Keratinocyte (primary cell): ENCODE measurements around the gene TXNRD1. TPM values are rescaled to one million over a fixed set of nuclear protein-coding genes. Genes with fewer than 3 reads are reported as not detected.

Experiments
- DNase-seq: peaks from one replicate; pipeline ENCODE4 v3.0.0-alpha.2; 2011; ENCODE audit warnings: low read depth, missing footprints, low spot score
- FAIRE-seq: peaks from 2 replicates; lab custom pipeline; 2011; peaks lifted over from hg19 to GRCh38; lab: Jason Lieb, UNC
- H2AFZ ChIP-seq: 2 replicates; pipeline ENCODE4 v1.6.0; 2012; ENCODE audit warnings: low read length, control low read depth, inconsistent platforms; ENCODE audit not compliant: control insufficient read depth
- H3K27ac ChIP-seq: 2 replicates; pipeline ENCODE4 v1.5.1; 2011; ENCODE audit warnings: low read length; ENCODE audit not compliant: control insufficient read depth, insufficient read depth
- H3K27me3 ChIP-seq: 3 replicates; pipeline ENCODE4 v1.6.0; 2011; ENCODE audit warnings: low read length; ENCODE audit not compliant: control insufficient read depth, insufficient read depth; ENCODE audit errors: extremely low read depth
- H3K36me3 ChIP-seq, 2 experiments: 2 replicates in 1 of 2; 3 replicates in 1 of 2; pipeline ENCODE4 v1.5.1; 2011; ENCODE audit warnings: low read length in 2 of 2, mild to moderate bottlenecking in 1 of 2; ENCODE audit not compliant: control insufficient read depth in 2 of 2, insufficient read depth in 2 of 2; ENCODE audit errors: extremely low read depth in 1 of 2
- H3K4me1 ChIP-seq: 3 replicates; pipeline ENCODE4 v1.5.1; 2011; ENCODE audit warnings: low read length; ENCODE audit not compliant: control insufficient read depth, insufficient read depth; ENCODE audit errors: extremely low read depth
- H3K4me2 ChIP-seq: 3 replicates; pipeline ENCODE4 v1.6.0; 2011; ENCODE audit warnings: low read depth, low read length; ENCODE audit not compliant: control insufficient read depth, insufficient read depth; ENCODE audit errors: extremely low read depth
- H3K4me3 ChIP-seq, 3 experiments: fragments of 200-600 bp in 1 of 3; sonication (generic) in 1 of 3; 2 replicates in 2 of 3; 3 replicates in 1 of 3; pipeline ENCODE4 v1.5.1; 2011 to 2016; ENCODE audit warnings: low read length in 3 of 3, mild to moderate bottlenecking in 3 of 3, control low read depth in 2 of 3, inconsistent platforms in 1 of 3, low read depth in 1 of 3, mixed read lengths in 1 of 3, mixed run types in 1 of 3, moderate library complexity in 1 of 3; ENCODE audit not compliant: control insufficient read depth in 2 of 3, insufficient read depth in 2 of 3; ENCODE audit errors: extremely low read depth in 1 of 3
- H3K79me2 ChIP-seq: 2 replicates; pipeline ENCODE4 v1.6.0; 2012; ENCODE audit warnings: low read length; ENCODE audit not compliant: control insufficient read depth, insufficient read depth
- H3K9ac ChIP-seq: 3 replicates; pipeline ENCODE4 v1.6.0; 2011; ENCODE audit warnings: low read length; ENCODE audit not compliant: control insufficient read depth, insufficient read depth; ENCODE audit errors: extremely low read depth
- H3K9me1 ChIP-seq: 3 replicates; pipeline ENCODE4 v1.6.0; 2011; ENCODE audit warnings: low read length; ENCODE audit not compliant: control insufficient read depth, insufficient read depth; ENCODE audit errors: extremely low read depth
- H3K9me3 ChIP-seq: 2 replicates; pipeline ENCODE4 v1.5.1; 2012; ENCODE audit warnings: low read depth, low read length; ENCODE audit not compliant: control insufficient read depth
- H4K20me1 ChIP-seq: 3 replicates; pipeline ENCODE4 v1.6.0; 2011; ENCODE audit warnings: low read length; ENCODE audit not compliant: control insufficient read depth, insufficient read depth; ENCODE audit errors: extremely low read depth
- EZH2 ChIP-seq: IDR thresholded peaks from one replicate; pipeline ENCODE4 v1.6.1; 2012; ENCODE audit warnings: inconsistent platforms, mild to moderate bottlenecking, low read length, moderate library complexity
- dilution Hi-C: fragments of 300-500 bp; cut with MboI; formaldehyde crosslinking; loops from one replicate; pipeline ENCODE4 v1.7.0; 2020; ENCODE audit warnings: low sequenced_read_pairs; ENCODE audit not compliant: extremely low pct_ligation_motif_present
- polyA plus RNA-seq, 5 experiments: library from polyadenylated mRNA; depleted of rRNA in 3 of 5; stranded (reverse) in 3 of 5; stranded (forward) in 1 of 5; unstranded in 1 of 5; fragments of >200 nt; gene quantifications; 1 replicate in 1 of 5; 2 replicates in 3 of 5; 3 replicates in 1 of 5; pipeline versions ENCODE4 v1.2.1 to v1.2.3, GENCODE V29; 2011 to 2012; ENCODE audit warnings: missing spikeins in 2 of 5, low read depth in 1 of 5, low replicate concordance in 1 of 5
- TF ChIP-seq, protein P1 (sequence below), 3 experiments: IDR thresholded peaks in 1 of 3; conservative IDR thresholded peaks in 1 of 3; optimal IDR thresholded peaks in 1 of 3; 2 replicates in 2 of 3; 3 replicates in 1 of 3; pipeline versions ENCODE3 to v1.5.1; 2011; ENCODE audit warnings: low read length in 3 of 3, mild to moderate bottlenecking in 3 of 3, moderate library complexity in 2 of 3, control low read depth in 1 of 3, inconsistent platforms in 1 of 3; ENCODE audit not compliant: insufficient read depth in 2 of 3; ENCODE audit errors: extremely low read depth in 1 of 3

The TXNRD1 gene
- polyA plus RNA-seq, 1 donor (not counting 4 experiments of a cell fraction or from before 2014, with no cell fraction given), result 88.9 TPM

DNA sequence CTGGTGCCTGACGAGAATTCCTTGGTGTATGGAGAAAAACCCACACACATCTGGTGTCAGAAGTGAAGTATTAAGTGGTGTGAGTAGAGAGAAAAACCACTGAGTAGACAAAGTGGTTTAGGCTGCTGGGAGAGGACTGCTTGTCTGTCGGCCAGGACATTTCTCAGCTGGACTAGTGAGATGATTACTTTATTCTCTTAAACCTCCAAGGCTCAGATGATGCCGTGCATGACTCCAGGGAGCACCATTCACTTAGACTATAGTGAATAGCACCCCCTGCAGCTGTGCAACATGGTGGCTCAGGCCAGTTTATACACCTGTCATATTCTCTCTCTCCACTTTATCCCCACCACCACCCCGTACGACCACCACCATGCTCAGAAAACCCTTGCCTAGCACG is 49.1 kb upstream of the TXNRD1 start:
- H3K9me3 ChIP-seq, result no peaks in the 10 kb centered on the region
- FAIRE-seq (no peak), DNase-seq (no peak)
- H3K9ac ChIP-seq, result no peak overlapping the region
- no peaks in the 10 kb centered on the region for H3K9me1 ChIP-seq
- H3K27ac ChIP-seq, result no peak overlapping the region
- no peak overlapping the region for H2AFZ ChIP-seq
- H3K4me1 ChIP-seq, result no peaks in the 10 kb centered on the region
- H3K36me3 ChIP-seq, result no peaks in the 10 kb centered on the region
- no peaks in the 10 kb centered on the region for H4K20me1 ChIP-seq
- TF ChIP-seq EZH2, result no peak
- TF ChIP-seq, protein P1, sequence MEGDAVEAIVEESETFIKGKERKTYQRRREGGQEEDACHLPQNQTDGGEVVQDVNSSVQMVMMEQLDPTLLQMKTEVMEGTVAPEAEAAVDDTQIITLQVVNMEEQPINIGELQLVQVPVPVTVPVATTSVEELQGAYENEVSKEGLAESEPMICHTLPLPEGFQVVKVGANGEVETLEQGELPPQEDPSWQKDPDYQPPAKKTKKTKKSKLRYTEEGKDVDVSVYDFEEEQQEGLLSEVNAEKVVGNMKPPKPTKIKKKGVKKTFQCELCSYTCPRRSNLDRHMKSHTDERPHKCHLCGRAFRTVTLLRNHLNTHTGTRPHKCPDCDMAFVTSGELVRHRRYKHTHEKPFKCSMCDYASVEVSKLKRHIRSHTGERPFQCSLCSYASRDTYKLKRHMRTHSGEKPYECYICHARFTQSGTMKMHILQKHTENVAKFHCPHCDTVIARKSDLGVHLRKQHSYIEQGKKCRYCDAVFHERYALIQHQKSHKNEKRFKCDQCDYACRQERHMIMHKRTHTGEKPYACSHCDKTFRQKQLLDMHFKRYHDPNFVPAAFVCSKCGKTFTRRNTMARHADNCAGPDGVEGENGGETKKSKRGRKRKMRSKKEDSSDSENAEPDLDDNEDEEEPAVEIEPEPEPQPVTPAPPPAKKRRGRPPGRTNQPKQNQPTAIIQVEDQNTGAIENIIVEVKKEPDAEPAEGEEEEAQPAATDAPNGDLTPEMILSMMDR (optimal IDR thresholded peaks at IDR 0.05 in 1 of 3, IDR thresholded peaks at IDR 0.05 in 1 of 3, conservative IDR thresholded peaks at IDR 0.05 in 1 of 3; ENCODE audit: extremely low read depth in 1 of 3, insufficient read depth in 2 of 3, low read length in 3 of 3), result no peak
- dilution Hi-C loops, result no loop called here
- H3K4me2 ChIP-seq, result no peak overlapping the region
- H3K79me2 ChIP-seq, result no peaks in the 10 kb centered on the region
- H3K27me3 ChIP-seq, result no peaks in the 10 kb centered on the region
- H3K4me3 ChIP-seq, result no peak overlapping the region

DNA sequence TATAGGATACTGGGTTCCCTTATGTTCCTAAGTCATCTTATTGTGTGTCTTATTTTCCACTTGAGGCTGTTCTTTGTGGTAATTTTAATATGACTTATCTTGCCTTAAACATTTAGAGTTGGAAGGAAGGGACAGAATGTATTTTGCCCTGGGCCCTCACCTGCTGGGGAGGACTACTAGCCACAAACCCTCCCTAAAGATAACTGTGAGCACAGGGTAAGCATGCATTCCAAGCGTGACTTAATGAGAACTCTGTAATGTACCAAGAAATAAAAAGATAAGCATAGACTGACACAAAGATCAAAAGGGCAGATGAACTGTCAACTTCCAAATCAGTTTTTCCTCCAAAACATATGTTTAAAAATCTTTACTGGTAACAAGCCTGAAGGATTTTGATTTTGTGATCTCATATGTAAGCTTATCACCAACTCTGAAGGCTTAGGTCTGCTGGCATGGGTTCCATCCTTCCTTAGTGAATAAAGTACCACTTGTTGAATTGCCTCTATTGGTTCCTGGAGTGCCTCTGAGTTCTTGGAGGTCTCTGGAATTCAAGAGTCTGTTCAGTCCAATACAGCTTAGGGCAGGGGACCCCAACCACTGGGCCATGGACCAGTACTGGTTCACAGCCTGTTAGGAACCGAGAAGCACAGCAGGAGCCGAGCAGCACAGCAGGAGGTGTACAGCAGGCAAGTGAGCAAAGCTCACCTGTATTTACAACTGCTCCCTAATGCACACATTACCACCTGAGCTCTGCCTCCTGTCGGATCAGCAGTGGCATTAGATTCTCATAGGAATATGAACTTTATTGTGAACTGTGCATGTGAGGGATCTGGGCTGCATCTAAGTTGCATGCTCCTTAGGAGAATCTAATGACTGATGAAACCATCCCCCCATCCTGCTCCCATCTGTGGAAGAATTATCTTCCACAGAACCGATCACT is 47.8 kb upstream of the TXNRD1 start:
- H3K27ac ChIP-seq, result no peak overlapping the region
- TF ChIP-seq, protein P1 (optimal IDR thresholded peaks at IDR 0.05 in 1 of 3, IDR thresholded peaks at IDR 0.05 in 1 of 3, conservative IDR thresholded peaks at IDR 0.05 in 1 of 3; ENCODE audit: extremely low read depth in 1 of 3, insufficient read depth in 2 of 3, low read length in 3 of 3), result no peak
- no peak for TF ChIP-seq EZH2
- no peaks in the 10 kb centered on the region for H4K20me1 ChIP-seq
- H3K9me1 ChIP-seq, result no peaks in the 10 kb centered on the region
- no peak overlapping the region for H3K4me2 ChIP-seq
- H3K27me3 ChIP-seq, result no peaks in the 10 kb centered on the region
- H3K4me3 ChIP-seq, result no peak overlapping the region
- FAIRE-seq (no peak), DNase-seq (no peak)
- H3K4me1 ChIP-seq, result no peaks in the 10 kb centered on the region
- no peak overlapping the region for H3K9ac ChIP-seq
- no peaks in the 10 kb centered on the region for H3K9me3 ChIP-seq
- H3K79me2 ChIP-seq, result no peaks in the 10 kb centered on the region
- dilution Hi-C loops, result no loop called here
- H2AFZ ChIP-seq, result no peak overlapping the region
- H3K36me3 ChIP-seq, result no peaks in the 10 kb centered on the region
